GM15510 (cell line): ENCODE data around the gene NUP210.

Experiments used
- POLR2A ChIP-seq: IDR thresholded peaks from 3 replicates; pipeline ENCODE4 v1.6.1; 2011; ENCODE audit warnings: borderline replicate concordance; ENCODE audit not compliant: insufficient read length; ENCODE audit errors: extremely low read depth

NUP210 gene

DNA sequence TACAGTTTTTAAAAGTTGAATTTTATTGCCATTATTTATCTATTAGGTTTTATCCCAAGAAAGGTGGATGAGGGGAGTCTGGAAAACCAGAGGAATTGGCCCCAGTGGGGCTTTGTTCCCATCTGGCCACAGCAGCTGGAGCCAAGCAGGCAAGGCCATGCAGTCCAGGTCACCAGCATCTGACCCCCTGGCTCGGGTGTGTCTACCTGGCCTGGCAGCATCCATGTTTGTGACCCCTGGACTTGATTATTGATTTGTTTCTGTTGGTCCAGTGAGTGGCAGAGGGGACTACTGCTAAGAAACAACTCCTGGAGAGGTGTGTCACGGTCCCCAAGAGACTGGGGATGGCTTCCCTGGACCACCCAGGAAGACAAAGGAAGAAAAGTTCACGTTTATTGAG lies 111.1 kb downstream of the NUP210 start:
- no peak for TF ChIP-seq POLR2A

GRCh38 chr3:13308380-13308801 lies 111.7 kb downstream of the NUP210 start:
- TF ChIP-seq POLR2A: no peak

DNA sequence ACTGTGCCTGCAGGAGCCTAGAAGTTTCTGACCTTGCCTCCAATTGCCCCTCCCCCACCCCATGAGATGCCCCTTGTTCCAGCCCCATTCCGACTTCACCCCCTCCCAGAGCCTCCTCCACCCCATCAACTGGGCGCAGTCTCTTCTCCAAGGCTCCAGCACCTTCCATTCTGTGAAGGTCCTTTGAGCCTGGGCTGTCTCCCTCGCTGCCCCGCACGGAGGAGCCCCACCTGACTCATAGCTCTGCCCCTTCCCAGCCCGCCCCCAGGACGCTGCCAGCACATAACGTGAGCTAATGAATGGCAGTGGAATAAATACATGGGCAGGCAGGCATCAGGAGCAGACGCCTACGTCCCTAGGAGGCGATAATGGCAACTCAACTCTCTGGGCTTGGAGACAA lies 113.1 kb downstream of the NUP210 start:
- no peak for TF ChIP-seq POLR2A

- TF ChIP-seq POLR2A: no peak
Observed at GRCh38 chr3:13305623-13306022, 114.5 kb downstream of the NUP210 start.

DNA sequence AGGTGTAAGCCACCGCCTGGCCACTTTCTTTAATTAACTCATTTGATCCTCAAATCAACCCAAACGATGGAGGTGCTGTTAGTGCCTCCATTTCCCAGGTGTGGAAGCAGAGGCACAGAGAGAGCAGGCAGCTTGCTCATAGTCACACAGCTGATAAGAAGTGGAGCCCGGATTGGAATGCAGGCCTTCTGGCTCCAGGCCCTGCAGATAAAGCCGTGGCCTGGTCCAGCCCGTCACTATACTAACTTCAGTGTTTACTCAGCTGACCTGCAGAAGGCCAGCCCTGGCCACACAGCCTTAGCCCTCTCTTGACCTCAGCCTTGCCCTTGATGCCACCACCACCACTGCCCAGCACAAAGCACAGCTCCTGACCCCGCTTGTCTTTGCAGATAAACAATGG lies 116.7 kb downstream of the NUP210 start:
- no peak for TF ChIP-seq POLR2A

- TF ChIP-seq POLR2A: no peak
Observed at GRCh38 chr3:13301286-13301987, 118.7 kb downstream of the NUP210 start.

- TF ChIP-seq POLR2A: no peak
Observed at GRCh38 chr3:13300546-13301285, 119.4 kb downstream of the NUP210 start.

- no peak for TF ChIP-seq POLR2A
Observed at GRCh38 chr3:13299531-13300155, 120.5 kb downstream of the NUP210 start.

DNA sequence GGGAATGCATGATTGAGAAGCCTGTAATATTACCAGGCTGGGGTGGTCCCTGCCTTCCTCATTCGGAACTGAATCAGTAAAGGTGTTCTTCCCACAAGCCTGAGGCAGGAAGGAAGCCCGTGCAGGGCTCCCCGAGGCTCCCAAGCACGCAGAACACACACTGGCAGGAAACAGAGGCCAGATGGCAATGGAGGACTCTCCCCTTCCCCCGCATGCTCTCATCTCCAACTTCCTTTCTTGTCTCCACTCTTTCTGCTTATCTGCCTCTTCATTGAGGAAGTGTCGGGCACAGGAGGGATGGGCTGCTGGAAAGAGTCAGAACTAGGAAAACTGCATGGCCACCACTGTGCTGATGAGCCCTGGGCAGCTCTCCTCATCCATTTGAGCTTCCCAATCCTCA lies 123.5 kb downstream of the NUP210 start:
- TF ChIP-seq POLR2A: no peak

DNA sequence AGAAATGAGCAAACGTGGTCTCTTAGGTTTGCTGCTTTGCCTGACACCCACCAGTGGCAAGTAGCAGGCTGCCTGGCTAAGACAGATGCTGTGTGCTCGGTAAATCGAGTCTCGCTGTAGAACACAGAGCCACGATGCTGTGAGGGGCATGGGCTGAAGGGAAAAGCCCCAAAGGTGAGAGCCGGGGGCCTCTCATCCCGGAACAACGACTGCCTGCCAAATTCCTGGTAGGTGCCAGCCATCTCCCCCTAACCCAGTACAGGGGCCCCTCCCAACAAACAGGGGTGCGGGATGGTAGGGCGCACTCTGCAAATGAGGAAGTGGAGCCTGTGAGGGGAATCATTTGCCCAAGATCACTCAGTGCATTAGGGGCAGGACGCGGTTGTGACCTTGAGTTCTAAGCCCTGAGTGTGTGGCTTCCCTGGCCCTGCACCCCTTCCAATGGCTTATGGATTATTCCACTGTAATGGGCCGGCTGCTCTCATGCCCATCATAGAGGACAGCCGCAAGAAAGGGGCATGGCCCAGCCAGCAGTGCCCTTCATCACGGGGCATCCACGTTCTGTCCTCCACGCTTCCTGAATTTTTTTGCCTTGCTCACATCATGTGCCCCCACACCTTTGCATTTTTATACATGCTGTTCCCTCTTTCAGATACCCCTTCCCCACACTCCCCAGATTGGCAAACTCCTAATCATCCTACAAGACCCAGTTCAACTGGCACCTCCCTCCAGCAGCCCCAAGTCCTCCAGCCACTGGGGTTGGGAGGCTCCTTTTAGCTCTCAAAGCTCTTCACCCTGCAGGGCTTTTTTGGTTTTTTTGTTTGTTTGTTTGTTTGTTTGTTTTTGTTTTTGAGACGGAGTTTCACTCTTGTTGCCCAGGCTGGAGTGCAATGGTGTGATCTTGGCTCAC lies 125.4 kb downstream of the NUP210 start:
- no peak for TF ChIP-seq POLR2A

- TF ChIP-seq POLR2A: no peak
Observed at GRCh38 chr3:13292375-13292774, 127.7 kb downstream of the NUP210 start.

- no peak for TF ChIP-seq POLR2A
Observed at GRCh38 chr3:13290941-13291340, 129.2 kb downstream of the NUP210 start.

DNA sequence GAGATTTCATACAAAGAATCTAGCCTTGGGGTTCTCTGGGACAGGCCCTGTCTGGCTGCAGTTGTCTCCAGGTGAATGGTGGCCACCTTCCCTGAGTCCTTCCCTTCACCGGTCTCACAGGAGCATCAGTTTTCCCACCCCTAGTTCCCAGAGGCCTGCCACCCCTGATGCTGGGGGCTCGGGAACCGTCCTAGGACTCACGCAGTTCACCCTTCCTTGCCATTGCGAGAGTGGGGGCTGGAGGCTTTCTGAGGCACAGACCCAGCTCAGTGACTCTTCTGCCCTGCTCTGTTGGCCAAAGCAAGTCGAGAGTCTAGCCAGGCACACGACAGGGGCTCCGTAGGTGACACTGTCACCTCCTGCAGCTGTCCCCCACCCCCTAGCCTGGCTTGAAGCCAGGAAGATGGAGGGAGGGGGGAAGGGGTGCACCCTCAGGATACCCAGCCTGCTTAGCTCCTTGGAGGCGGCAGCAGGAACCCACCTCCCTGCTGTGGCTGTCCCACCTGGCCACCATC lies 130.3 kb downstream of the NUP210 start:
- no peak for TF ChIP-seq POLR2A

- no peak for TF ChIP-seq POLR2A
Observed at GRCh38 chr3:13288732-13289718, 131.1 kb downstream of the NUP210 start.

DNA sequence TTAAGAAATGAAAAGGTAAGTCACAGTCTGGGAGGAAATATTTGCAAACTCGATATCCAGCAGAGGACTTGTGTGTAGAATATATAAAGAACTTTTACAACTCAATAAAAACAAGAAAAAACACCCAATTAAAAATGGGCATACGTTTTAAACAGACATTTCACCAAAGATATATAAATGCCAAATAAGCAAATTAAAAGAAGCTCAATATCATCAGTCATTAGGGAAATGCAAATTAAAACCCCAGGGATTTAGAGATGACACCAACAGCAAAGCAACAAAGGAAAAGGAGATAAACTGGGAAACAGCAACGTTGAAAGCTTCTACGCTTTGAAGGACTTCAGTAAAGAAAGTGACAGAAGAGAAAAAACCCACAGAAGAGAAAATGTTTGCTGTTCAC lies 132.3 kb downstream of the NUP210 start:
- TF ChIP-seq POLR2A: no peak
